ENCODE measurements around the gene SLC17A9. TPM values are rescaled to one million over a fixed set of nuclear protein-coding genes. Genes with fewer than 3 reads are reported as not detected.

SLC17A9 gene
- total RNA-seq, 3 donors from 2014 or later, result 2.2 to 4.9 (median 2.7) TPM

- Histone ChIP-seq H3K27me3 (peaks cover 0 to 59% of the 10 kb centered on the region in 2 donors), H3K27ac (no peak overlapping the region), H3K4me1 (peaks cover 0 to 4% of the 10 kb centered on the region in 2 donors), H3K4me3 (peak overlapping the region; percentile 13 to 61 (median 38)), H3K36me3 (no peaks in the 10 kb centered on the region), H3K9me3 (no peaks in the 10 kb centered on the region)
- intact Hi-C loops (cut with DNase I; ENCODE audit: low total_unique reads), result no loop called here
- no peak for DNase-seq (ENCODE audit: low spot score in 2 of 2)
- TF ChIP-seq POLR2A (IDR thresholded peaks at IDR 0.05) (no peak), POLR2AphosphoS5 (IDR thresholded peaks at IDR 0.05) (no peak), CTCF (IDR thresholded peaks at IDR 0.05) (no peak)
These were observed 20.6 kb downstream of the SLC17A9 start for GRCh38 chr20:62972845-62973745.

- peaks cover 0 to 4% of the 10 kb centered on the region in 2 donors for H3K4me1 ChIP-seq
- no peak for DNase-seq (ENCODE audit: low spot score in 2 of 2)
- no peak overlapping the region for H3K27ac ChIP-seq
- peaks cover 0 to 78% of the 10 kb centered on the region in 2 donors for H3K27me3 ChIP-seq
- TF ChIP-seq POLR2A (IDR thresholded peaks at IDR 0.05) (no peak), POLR2AphosphoS5 (IDR thresholded peaks at IDR 0.05) (no peak), CTCF (IDR thresholded peaks at IDR 0.05) (no peak)
- intact Hi-C loops (cut with DNase I; ENCODE audit: low total_unique reads), result no loop called here
- H3K4me3 ChIP-seq, result no peak overlapping the region
- no peaks in the 10 kb centered on the region for H3K36me3 ChIP-seq
- H3K9me3 ChIP-seq, result no peaks in the 10 kb centered on the region
These were observed 22.8 kb downstream of the SLC17A9 start for GRCh38 chr20:62975251-62975760.

GRCh38 chr20:62975812-62976508, 23.5 kb downstream of the SLC17A9 start:
- DNase-seq (ENCODE audit: low spot score in 2 of 2), result no peak
- no peaks in the 10 kb centered on the region for H3K9me3 ChIP-seq
- no peaks in the 10 kb centered on the region for H3K36me3 ChIP-seq
- H3K27ac ChIP-seq, result no peak overlapping the region
- H3K4me1 ChIP-seq, result peaks cover 0 to 4% of the 10 kb centered on the region in 2 donors
- no peak overlapping the region for H3K4me3 ChIP-seq
- TF ChIP-seq POLR2A (IDR thresholded peaks at IDR 0.05), result no peak
- TF ChIP-seq CTCF (IDR thresholded peaks at IDR 0.05), result no peak
- peaks cover 0 to 82% of the 10 kb centered on the region in 2 donors for H3K27me3 ChIP-seq
- intact Hi-C loops (cut with DNase I; ENCODE audit: low total_unique reads), result no loop called here

GRCh38 chr20:62976886-62977285, 24.4 kb downstream of the SLC17A9 start:
- no peak overlapping the region for H3K27ac ChIP-seq
- H3K4me3 ChIP-seq, result no peak overlapping the region
- H3K9me3 ChIP-seq, result no peaks in the 10 kb centered on the region
- intact Hi-C loops (cut with DNase I; ENCODE audit: low total_unique reads), result no loop called here
- no peaks in the 10 kb centered on the region for H3K36me3 ChIP-seq
- peaks cover 4 to 92% of the 10 kb centered on the region in 2 donors for H3K27me3 ChIP-seq
- peaks cover 0 to 4% of the 10 kb centered on the region in 2 donors for H3K4me1 ChIP-seq
- TF ChIP-seq POLR2A (IDR thresholded peaks at IDR 0.05) (no peak), POLR2AphosphoS5 (IDR thresholded peaks at IDR 0.05) (no peak), CTCF (IDR thresholded peaks at IDR 0.05) (no peak)
- DNase-seq (ENCODE audit: low spot score in 2 of 2), result no peak
